GM18520 (cell line): Measurements from ENCODE around the gene PAPOLB.
"Not testable (repeated sequence)": the region's sequence is repeated elsewhere in the genome, so short reads cannot be mapped to it uniquely, and the experiment has no call there.

ENCODE experiments used
- ATAC-seq: cut with Tn5 transposase; IDR thresholded peaks from one replicate; pipeline ENCODE4 v1.9.1; 2021; ENCODE audit not compliant: unreplicated experiment

The PAPOLB gene

GRCh38 chr7:4861673-4862072 is at the start of gene PAPOLB:
TSS of gene PAPOLB (minus strand) at chr7:4862030. CDS start at chr7:4861810, 220 bp downstream.
- ATAC-seq = no peak

GRCh38 chr7:4911111-4911828 is 49.4 kb upstream of the PAPOLB start:
- ATAC-seq = no peak

GRCh38 chr7:4906682-4907081 is 44.9 kb upstream of the PAPOLB start:
- no peak for ATAC-seq

GRCh38 chr7:4905171-4905570 is 43.3 kb upstream of the PAPOLB start:
- ATAC-seq = no peak

- no peak for ATAC-seq
Measured at GRCh38 chr7:4904346-4904745, 42.5 kb upstream of the PAPOLB start.

GRCh38 chr7:4895766-4896165 is 33.9 kb upstream of the PAPOLB start:
- no peak for ATAC-seq

- no peak for ATAC-seq
Measured at GRCh38 chr7:4894482-4894881, 32.7 kb upstream of the PAPOLB start.

GRCh38 chr7:4893929-4894475 is 32.2 kb upstream of the PAPOLB start:
- ATAC-seq = no peak

- ATAC-seq = not testable (repeated sequence)
Measured at GRCh38 chr7:4893188-4893587, 31.4 kb upstream of the PAPOLB start.

- ATAC-seq = not testable (repeated sequence)
Measured at GRCh38 chr7:4891522-4891921, 29.7 kb upstream of the PAPOLB start.

- no peak for ATAC-seq
Measured at GRCh38 chr7:4889682-4890081, 27.9 kb upstream of the PAPOLB start.

- no peak for ATAC-seq
Measured at GRCh38 chr7:4888161-4888560, 26.3 kb upstream of the PAPOLB start.

- no peak for ATAC-seq
Measured at GRCh38 chr7:4886671-4887070, 24.8 kb upstream of the PAPOLB start.

- ATAC-seq = no peak
Measured at GRCh38 chr7:4885317-4885807, 23.5 kb upstream of the PAPOLB start.

- ATAC-seq = no peak
Measured at GRCh38 chr7:4884164-4884563, 22.3 kb upstream of the PAPOLB start.

GRCh38 chr7:4883372-4884144 is 21.7 kb upstream of the PAPOLB start, which contains the start of gene RADIL:
TSS of gene RADIL (minus strand) at chr7:4883716. CDS start at chr7:4878139, 5,577 bp downstream.
- ATAC-seq = no peak

- ATAC-seq = no peak
Measured at GRCh38 chr7:4883033-4883371, 21.2 kb upstream of the PAPOLB start.

GRCh38 chr7:4882169-4883032 is 20.6 kb upstream of the PAPOLB start:
- ATAC-seq = no peak

GRCh38 chr7:4880218-4880617 is 18.4 kb upstream of the PAPOLB start:
- no peak for ATAC-seq

GRCh38 chr7:4879396-4880081 is 17.7 kb upstream of the PAPOLB start:
- no peak for ATAC-seq
